Loucy (cell line): ENCODE data around the gene CECR2.
A peak's percentile ranks its signal among the peaks of the same experiment; 100 is the strongest.

Experiments
- H2AFZ ChIP-seq: fragments of 200-600 bp; sonication (generic); 2 replicates; pipeline ENCODE4 v1.6.0; 2016; ENCODE audit warnings: antibody characterized with exemption, mild to moderate bottlenecking, low read length, moderate library complexity
- H3F3A ChIP-seq: fragments of 200-600 bp; 2 replicates; pipeline ENCODE4 v1.6.0; 2016; ENCODE audit warnings: antibody characterized with exemption, low read depth, mild to moderate bottlenecking
- H3K27me3 ChIP-seq: fragments of 200-600 bp; sonication (generic); 2 replicates; pipeline ENCODE4 v1.6.1; 2014; ENCODE audit warnings: low read length, mild to moderate bottlenecking; ENCODE audit not compliant: insufficient read depth, poor library complexity, severe bottlenecking
- H3K36me3 ChIP-seq: fragments of 200-600 bp; sonication (generic); 2 replicates; pipeline ENCODE4 v1.6.1; 2016; ENCODE audit warnings: low read length; ENCODE audit not compliant: insufficient read depth
- H3K4me1 ChIP-seq: fragments of 200-600 bp; sonication (generic); 2 replicates; pipeline ENCODE4 v1.5.1; 2014; ENCODE audit warnings: low read length, mild to moderate bottlenecking; ENCODE audit not compliant: insufficient read depth, poor library complexity, severe bottlenecking
- H3K4me2 ChIP-seq: fragments of 200-600 bp; sonication (generic); 2 replicates; pipeline ENCODE4 v1.6.0; 2014; ENCODE audit warnings: antibody characterized with exemption, low read length, low read depth, mild to moderate bottlenecking; ENCODE audit not compliant: poor library complexity, severe bottlenecking
- H3K4me3 ChIP-seq: fragments of 200-600 bp; sonication (generic); 2 replicates; pipeline ENCODE4 v1.5.1; 2014; ENCODE audit warnings: low read length, mild to moderate bottlenecking, mixed read lengths; ENCODE audit not compliant: poor library complexity, severe bottlenecking
- H3K79me2 ChIP-seq: fragments of 200-600 bp; sonication (generic); 2 replicates; pipeline ENCODE4 v1.6.1; 2014; ENCODE audit warnings: low read length; ENCODE audit not compliant: insufficient read depth
- H3K9ac ChIP-seq: fragments of 200-600 bp; sonication (generic); 2 replicates; pipeline ENCODE4 v1.6.0; 2014; ENCODE audit warnings: mild to moderate bottlenecking, low read depth, low read length, moderate library complexity; ENCODE audit not compliant: poor library complexity, severe bottlenecking
- H3K9me2 ChIP-seq: fragments of 200-600 bp; sonication (generic); replicated peaks from 2 replicates; pipeline ENCODE4 v1.6.1; 2016; ENCODE audit warnings: low read depth, low read length, mixed read lengths
- H3K9me3 ChIP-seq: fragments of 200-600 bp; sonication (generic); 2 replicates; pipeline ENCODE4 v1.6.1; 2014; ENCODE audit warnings: mild to moderate bottlenecking, antibody characterized with exemption, low read length, low read depth; ENCODE audit not compliant: insufficient read depth
- H4K20me1 ChIP-seq: fragments of 200-600 bp; sonication (generic); 2 replicates; pipeline ENCODE4 v1.6.0; 2014; ENCODE audit warnings: antibody characterized with exemption, low read length, mild to moderate bottlenecking; ENCODE audit not compliant: insufficient read depth, poor library complexity, severe bottlenecking
- EZH2phosphoT487 ChIP-seq: fragments of 200-600 bp; IDR thresholded peaks from 2 replicates; pipeline ENCODE4 v1.6.1; 2018; ENCODE audit warnings: antibody characterized with exemption, mild to moderate bottlenecking, moderate library complexity, borderline replicate concordance
- TF ChIP-seq, protein P1 (sequence below): fragments of 200-600 bp; sonication (generic); conservative IDR thresholded peaks from 2 replicates; pipeline ENCODE4 v1.5.1; 2014; ENCODE audit warnings: mild to moderate bottlenecking, antibody characterized with exemption, low read length

CECR2 gene

GRCh38 chr22:17436981-17437412 is 67.7 kb downstream of the CECR2 start:
- H3K9me2 ChIP-seq = no peaks in the 10 kb centered on the region
- no peaks in the 10 kb centered on the region for H3K79me2 ChIP-seq
- no peaks in the 10 kb centered on the region for H3K27me3 ChIP-seq
- no peak overlapping the region for H3K4me3 ChIP-seq
- H3K9ac ChIP-seq = no peak overlapping the region
- no peak for TF ChIP-seq EZH2phosphoT487
- TF ChIP-seq, protein P1, sequence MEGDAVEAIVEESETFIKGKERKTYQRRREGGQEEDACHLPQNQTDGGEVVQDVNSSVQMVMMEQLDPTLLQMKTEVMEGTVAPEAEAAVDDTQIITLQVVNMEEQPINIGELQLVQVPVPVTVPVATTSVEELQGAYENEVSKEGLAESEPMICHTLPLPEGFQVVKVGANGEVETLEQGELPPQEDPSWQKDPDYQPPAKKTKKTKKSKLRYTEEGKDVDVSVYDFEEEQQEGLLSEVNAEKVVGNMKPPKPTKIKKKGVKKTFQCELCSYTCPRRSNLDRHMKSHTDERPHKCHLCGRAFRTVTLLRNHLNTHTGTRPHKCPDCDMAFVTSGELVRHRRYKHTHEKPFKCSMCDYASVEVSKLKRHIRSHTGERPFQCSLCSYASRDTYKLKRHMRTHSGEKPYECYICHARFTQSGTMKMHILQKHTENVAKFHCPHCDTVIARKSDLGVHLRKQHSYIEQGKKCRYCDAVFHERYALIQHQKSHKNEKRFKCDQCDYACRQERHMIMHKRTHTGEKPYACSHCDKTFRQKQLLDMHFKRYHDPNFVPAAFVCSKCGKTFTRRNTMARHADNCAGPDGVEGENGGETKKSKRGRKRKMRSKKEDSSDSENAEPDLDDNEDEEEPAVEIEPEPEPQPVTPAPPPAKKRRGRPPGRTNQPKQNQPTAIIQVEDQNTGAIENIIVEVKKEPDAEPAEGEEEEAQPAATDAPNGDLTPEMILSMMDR = no peak
- H2AFZ ChIP-seq = 0 out of 2 replicates have a peak overlapping the region, but pooled peaks have one; percentile 6
- H3K9me3 ChIP-seq = no peaks in the 10 kb centered on the region
- no peaks in the 10 kb centered on the region for H4K20me1 ChIP-seq
- peak overlapping the region; percentile 3 for H3K4me2 ChIP-seq
- H3K36me3 ChIP-seq = no peaks in the 10 kb centered on the region
- H3K4me1 ChIP-seq = peaks cover 10% of the 10 kb centered on the region
- no peaks in the 10 kb centered on the region for H3F3A ChIP-seq

GRCh38 chr22:17438026-17438425 is 68.8 kb downstream of the CECR2 start:
- H3K4me2 ChIP-seq = no peak overlapping the region
- H3K9me3 ChIP-seq = no peaks in the 10 kb centered on the region
- H3K9ac ChIP-seq = no peak overlapping the region
- no peak overlapping the region for H2AFZ ChIP-seq
- no peaks in the 10 kb centered on the region for H3K79me2 ChIP-seq
- H3K27me3 ChIP-seq = no peaks in the 10 kb centered on the region
- no peak overlapping the region for H3K4me3 ChIP-seq
- no peaks in the 10 kb centered on the region for H4K20me1 ChIP-seq
- no peaks in the 10 kb centered on the region for H3K9me2 ChIP-seq
- H3K4me1 ChIP-seq = peaks cover 10% of the 10 kb centered on the region
- TF ChIP-seq, protein P1 = no peak
- no peak for TF ChIP-seq EZH2phosphoT487
- no peaks in the 10 kb centered on the region for H3F3A ChIP-seq
- H3K36me3 ChIP-seq = no peaks in the 10 kb centered on the region

DNA sequence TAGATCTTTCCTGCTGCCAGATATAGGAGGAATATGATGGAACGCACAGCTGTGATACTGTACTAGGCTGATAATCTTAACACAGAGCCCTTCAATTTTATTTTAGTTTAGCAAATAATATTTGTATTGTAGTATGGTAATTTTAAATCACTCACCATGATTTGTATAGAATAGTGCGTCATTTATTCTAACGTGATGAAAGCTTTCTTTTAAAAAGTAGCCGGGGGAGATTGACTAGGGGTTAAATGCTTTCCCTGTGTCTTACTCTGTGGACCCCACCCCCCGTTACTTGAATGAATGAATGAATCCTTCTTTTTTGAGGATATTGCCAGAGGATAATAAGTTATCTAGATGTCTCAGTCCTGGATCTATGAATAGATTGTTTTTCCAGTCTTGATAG is 72.1 kb downstream of the CECR2 start:
- Histone ChIP-seq H3K9ac (no peak overlapping the region), H2AFZ (no peak overlapping the region), H3F3A (no peaks in the 10 kb centered on the region), H4K20me1 (no peaks in the 10 kb centered on the region), H3K9me3 (no peaks in the 10 kb centered on the region), H3K27me3 (no peaks in the 10 kb centered on the region), H3K79me2 (no peaks in the 10 kb centered on the region), H3K4me3 (no peak overlapping the region), H3K36me3 (no peaks in the 10 kb centered on the region), H3K9me2 (no peaks in the 10 kb centered on the region), H3K4me2 (no peak overlapping the region), H3K4me1 (peaks cover 9% of the 10 kb centered on the region)
- TF ChIP-seq, protein P1 = no peak
- no peak for TF ChIP-seq EZH2phosphoT487
